ENCODE measurements around the gene EDDM13.

GRCh38 chr19:56319991-56320390 is 47.4 kb downstream of the EDDM13 start:
- TF ChIP-seq CTCF (IDR thresholded peaks at IDR 0.05) (no peak), POLR2A (IDR thresholded peaks at IDR 0.05) (no peak)

Data from Peyer's patch (tissue), 4 donors.